ENCODE results near the gene PTCH2. TPM values are rescaled to one million over a fixed set of nuclear protein-coding genes. Genes with fewer than 3 reads are reported as not detected.
A peak's percentile ranks its signal among the peaks of the same experiment; 100 is the strongest.

The PTCH2 gene
- total RNA-seq, 5 donors from 2014 or later (not counting 1 experiment from before 2014, with no cell fraction given) = 0.89 to 2.3 (median 1.3) TPM

DNA sequence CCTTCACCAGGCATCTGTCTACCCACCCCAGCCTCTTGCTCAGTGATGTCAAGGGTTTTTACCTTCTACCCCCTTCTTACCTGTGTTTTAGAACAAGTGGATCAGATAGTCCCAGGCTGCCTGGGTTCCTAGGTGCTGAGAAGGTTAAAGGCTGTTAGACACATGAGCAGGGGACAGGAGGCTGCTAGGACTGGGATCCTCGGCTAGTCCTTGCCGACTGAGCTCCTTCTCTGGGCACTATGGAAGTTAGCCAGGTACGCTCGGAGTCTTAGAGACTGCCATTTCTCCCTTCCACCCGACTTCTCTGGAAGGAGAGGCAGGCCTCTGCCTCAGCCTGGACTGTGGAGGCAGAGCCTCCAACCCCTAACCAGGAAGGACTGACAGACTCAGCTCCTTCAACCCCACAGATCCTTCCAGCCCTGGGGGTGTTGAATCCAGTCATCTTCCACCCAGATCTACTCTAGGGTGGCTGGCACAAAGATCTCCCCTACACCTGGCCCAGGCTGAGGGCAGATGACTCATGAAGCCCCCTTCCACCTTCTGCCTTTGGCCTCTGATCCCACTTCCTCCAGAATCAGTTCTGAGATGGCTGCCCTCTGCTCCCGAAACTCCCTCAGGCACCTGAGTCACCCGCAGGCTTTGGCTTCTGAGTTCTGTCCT, 36.2 kb downstream of the PTCH2 start, which contains the start of gene DYNLT4:
Gene DYNLT4, minus strand, starts transcription at position 648 of the 660 bp plus-strand sequence. CDS start 683 bp downstream, outside the sequence.
- WGBS (ENCODE audit: insufficient coverage) = 91% methylated on average over 5 of the region's 7 CpGs
- H3K27ac Mint-ChIP-seq = peak within 1 kb of the TSS; percentile 99
- peak within 1 kb of the TSS; percentile 61 to 85 (median 68) for H3K4me3 Mint-ChIP-seq
- ATAC-seq (replicated peaks in 1 of 4) = peak; percentile 0 to 4 (median 0)
- H3K9me3 Mint-ChIP-seq = no peaks in the 10 kb centered on the region
- ChIA-PET POLR2A (interaction anchor here (0.5 to 3.9 kb wide), 3 partner anchors 12 to 168 kb away, joined by 3 to 35 read pairs (median 7); no protein-coding TSS in a partner anchor), CTCF (no interaction called here)
- Histone ChIP-seq H3K27me3 (replicated peaks in 1 of 2; ENCODE audit: control insufficient read depth in 2 of 2, extremely low read depth in 1 of 2, insufficient read depth in 2 of 2, low read length in 1 of 2) (no peaks in the 10 kb centered on the region), H3K9me3 (no peaks in the 10 kb centered on the region), H3K4me3 (ENCODE audit: control insufficient read depth in 1 of 2, extremely low read depth in 1 of 2, low read length in 1 of 2) (peak within 1 kb of the TSS; percentile 16 to 35), H3K4me1 (ENCODE audit: control insufficient read depth in 1 of 2, extremely low read depth in 1 of 2, insufficient read depth in 2 of 2, low read length in 2 of 2) (peaks cover 67 to 92% of the 10 kb centered on the region in 2 experiments), H3K36me3 (ENCODE audit: control insufficient read depth in 2 of 2, extremely low read depth in 1 of 2, insufficient read depth in 1 of 2, low read length in 1 of 2) (peaks cover 16 to 50% of the 10 kb centered on the region in 2 donors), H3K27ac (ENCODE audit: low read length) (peak within 1 kb of the TSS; percentile 98)
- DNase-seq = peak in 2 of 35 experiments; percentile 32 to 41
- H3K4me1 Mint-ChIP-seq = peaks cover 87 to 92% (median 87%) of the 10 kb centered on the region in 3 donors
- peaks cover 41% of the 10 kb centered on the region for H3K36me3 Mint-ChIP-seq
- no peaks in the 10 kb centered on the region for H3K27me3 Mint-ChIP-seq

DNA sequence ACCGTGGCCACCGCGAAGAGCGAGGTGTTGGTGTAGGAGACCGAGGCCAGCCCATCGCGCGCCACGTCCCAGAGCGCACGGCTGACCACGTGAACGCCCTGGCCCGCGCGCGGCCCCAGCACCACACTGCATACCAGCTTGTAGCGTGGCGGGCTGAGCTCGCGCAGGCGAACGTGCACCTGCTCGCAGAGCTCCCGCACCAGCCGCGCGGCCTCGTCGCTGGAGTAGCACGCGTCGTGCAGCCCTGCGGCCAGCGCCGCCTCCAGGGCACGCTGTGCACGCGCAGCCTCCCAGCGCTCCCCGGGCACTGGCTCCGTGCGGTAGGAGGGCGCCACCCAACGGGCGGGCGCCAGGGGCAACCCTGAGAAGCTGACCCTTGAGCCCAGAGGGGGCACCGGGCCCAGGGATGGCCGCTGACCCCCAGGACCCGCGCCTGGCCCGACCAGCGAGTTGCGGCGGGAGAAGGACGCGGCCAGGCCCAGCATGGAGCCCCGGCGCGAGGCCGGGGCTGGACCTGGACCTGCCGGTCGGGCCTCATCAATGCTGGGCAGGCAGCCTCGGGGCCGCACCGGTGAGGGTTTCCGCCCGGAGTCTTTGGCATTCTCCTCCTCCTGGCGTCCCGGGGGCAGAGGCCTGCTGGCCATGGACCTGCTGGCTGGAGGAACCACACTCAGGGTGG, 36.9 kb downstream of the PTCH2 start:
- DNase-seq (peak in 1 of 35 experiments; percentile 42), ATAC-seq (replicated peaks in 1 of 4) (no peak)
- H3K4me1 ChIP-seq (ENCODE audit: control insufficient read depth in 1 of 2, extremely low read depth in 1 of 2, insufficient read depth in 2 of 2, low read length in 2 of 2) = peaks cover 62 to 91% of the 10 kb centered on the region in 2 experiments
- H3K4me3 ChIP-seq (ENCODE audit: control insufficient read depth in 1 of 2, extremely low read depth in 1 of 2, low read length in 1 of 2) = no peak overlapping the region
- H3K27me3 ChIP-seq (replicated peaks in 1 of 2; ENCODE audit: control insufficient read depth in 2 of 2, extremely low read depth in 1 of 2, insufficient read depth in 2 of 2, low read length in 1 of 2) = no peaks in the 10 kb centered on the region
- peak overlapping the region; percentile 98 for H3K27ac ChIP-seq (ENCODE audit: low read length)
- 98% methylated on average over 64 of the region's 70 CpGs for WGBS (ENCODE audit: insufficient coverage)
- ChIA-PET CTCF (no interaction called here), POLR2A (interaction anchor here (0.5 to 3.9 kb wide), 4 partner anchors 12 to 168 kb away, joined by 3 to 35 read pairs (median 5); no protein-coding TSS in a partner anchor)
- Mint-ChIP-seq H3K36me3 (peaks cover 39% of the 10 kb centered on the region), H3K27ac (peak overlapping the region; percentile 99), H3K9me3 (no peaks in the 10 kb centered on the region), H3K27me3 (no peaks in the 10 kb centered on the region), H3K4me3 (peak overlapping the region in 2 of 3 donors; percentile 2 to 83), H3K4me1 (peaks cover 82 to 87% (median 84%) of the 10 kb centered on the region in 3 donors)
- peaks cover 16 to 50% of the 10 kb centered on the region in 2 donors for H3K36me3 ChIP-seq (ENCODE audit: control insufficient read depth in 2 of 2, extremely low read depth in 1 of 2, insufficient read depth in 1 of 2, low read length in 1 of 2)
- H3K9me3 ChIP-seq = no peaks in the 10 kb centered on the region

DNA sequence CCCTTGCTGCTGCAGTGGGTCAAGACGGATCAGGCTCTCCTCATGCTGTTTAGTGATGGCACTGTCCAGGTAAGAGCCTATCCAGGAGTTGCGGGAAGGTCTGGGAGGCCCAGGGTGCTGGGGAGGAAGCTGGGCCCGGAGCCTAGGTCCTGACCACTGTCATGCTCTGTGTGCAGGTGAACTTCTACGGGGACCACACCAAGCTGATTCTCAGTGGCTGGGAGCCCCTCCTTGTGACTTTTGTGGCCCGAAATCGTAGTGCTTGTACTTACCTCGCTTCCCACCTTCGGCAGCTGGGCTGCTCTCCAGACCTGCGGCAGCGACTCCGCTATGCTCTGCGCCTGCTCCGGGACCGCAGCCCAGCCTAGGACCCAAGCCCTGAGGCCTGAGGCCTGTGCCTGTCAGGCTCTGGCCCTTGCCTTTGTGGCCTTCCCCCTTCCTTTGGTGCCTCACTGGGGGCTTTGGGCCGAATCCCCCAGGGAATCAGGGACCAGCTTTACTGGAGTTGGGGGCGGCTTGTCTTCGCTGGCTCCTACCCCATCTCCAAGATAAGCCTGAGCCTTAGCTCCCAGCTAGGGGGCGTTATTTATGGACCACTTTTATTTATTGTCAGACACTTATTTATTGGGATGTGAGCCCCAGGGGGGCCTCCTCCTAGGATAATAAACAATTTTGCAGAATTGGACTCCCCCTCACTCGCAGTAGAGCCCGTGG, 37.6 kb downstream of the PTCH2 start:
- H3K27me3 Mint-ChIP-seq = no peaks in the 10 kb centered on the region
- no peaks in the 10 kb centered on the region for H3K9me3 Mint-ChIP-seq
- Histone ChIP-seq H3K36me3 (ENCODE audit: control insufficient read depth in 2 of 2, extremely low read depth in 1 of 2, insufficient read depth in 1 of 2, low read length in 1 of 2) (peaks cover 16 to 50% of the 10 kb centered on the region in 2 donors), H3K4me1 (ENCODE audit: control insufficient read depth in 1 of 2, extremely low read depth in 1 of 2, insufficient read depth in 2 of 2, low read length in 2 of 2) (peaks cover 55 to 84% of the 10 kb centered on the region in 2 experiments), H3K9me3 (no peaks in the 10 kb centered on the region), H3K4me3 (ENCODE audit: control insufficient read depth in 1 of 2, extremely low read depth in 1 of 2, low read length in 1 of 2) (no peak overlapping the region), H3K27me3 (replicated peaks in 1 of 2; ENCODE audit: control insufficient read depth in 2 of 2, extremely low read depth in 1 of 2, insufficient read depth in 2 of 2, low read length in 1 of 2) (no peaks in the 10 kb centered on the region), H3K27ac (ENCODE audit: low read length) (no peak overlapping the region)
- peak overlapping the region; percentile 92 to 93 for H3K27ac Mint-ChIP-seq
- POLR2A ChIA-PET = interaction anchor here in 1 of 2 donors (0.8 to 0.9 kb wide), 2 partner anchors 8 to 13 kb away, joined by 3 read pairs; no protein-coding TSS in a partner anchor
- peaks cover 77 to 82% (median 82%) of the 10 kb centered on the region in 3 donors for H3K4me1 Mint-ChIP-seq
- 92% methylated on average over 16 of the region's 20 CpGs for WGBS (ENCODE audit: insufficient coverage)
- H3K36me3 Mint-ChIP-seq = peaks cover 42% of the 10 kb centered on the region
- CTCF ChIA-PET = interaction anchor here in 1 of 2 donors (0.7 to 0.8 kb wide), 2 partner anchors 15 to 20 kb away, joined by 3 read pairs; no protein-coding TSS in a partner anchor
- DNase-seq (no peak), ATAC-seq (replicated peaks in 1 of 4) (no peak)
- H3K4me3 Mint-ChIP-seq = peak overlapping the region in 2 of 3 donors; percentile 22 to 83

DNA sequence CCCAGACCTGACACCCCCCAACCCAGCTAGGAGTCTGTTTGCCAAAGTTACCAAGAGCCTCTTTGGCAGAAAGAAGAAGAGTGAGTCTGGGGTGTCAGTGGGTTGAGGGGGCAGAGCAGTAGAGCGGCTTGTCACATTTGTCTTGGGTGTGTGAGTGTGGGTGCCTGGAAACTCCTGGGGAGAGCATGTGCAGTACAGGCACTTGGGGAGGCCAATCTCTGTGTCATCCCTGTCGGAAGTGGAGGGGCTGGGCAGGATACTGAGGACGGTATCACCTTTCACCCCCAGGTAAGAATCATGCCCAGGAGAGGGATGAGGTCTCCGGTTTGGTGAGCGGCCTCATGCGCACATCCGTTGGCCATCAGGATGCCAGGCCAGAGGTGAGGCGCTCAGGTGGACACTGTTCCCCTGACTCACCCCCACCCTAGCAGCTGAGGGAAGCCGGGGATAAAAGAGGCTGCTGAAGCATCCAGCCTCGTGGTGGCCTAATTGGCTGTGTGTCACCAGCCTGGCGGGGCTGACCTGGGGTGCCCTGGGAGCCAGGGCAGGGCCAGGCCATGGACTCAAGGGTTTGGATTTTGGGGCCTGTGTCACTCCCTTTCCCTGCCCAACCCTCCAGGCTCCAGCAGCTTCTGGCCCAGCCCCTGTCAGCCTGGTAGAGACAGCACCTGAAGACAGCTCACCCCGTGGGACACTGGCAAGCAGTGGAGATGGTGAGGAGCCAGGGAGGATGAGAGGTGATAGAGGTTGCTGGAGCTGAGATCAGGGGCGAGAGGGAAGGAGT, 39.5 kb downstream of the PTCH2 start:
- Mint-ChIP-seq H3K9me3 (no peaks in the 10 kb centered on the region), H3K27ac (peak overlapping the region; percentile 92 to 93), H3K4me1 (peaks cover 62 to 78% (median 71%) of the 10 kb centered on the region in 3 donors), H3K36me3 (peaks cover 42% of the 10 kb centered on the region), H3K27me3 (no peaks in the 10 kb centered on the region), H3K4me3 (peak overlapping the region; percentile 83 to 98 (median 92))
- ATAC-seq (replicated peaks in 1 of 4) (no peak), DNase-seq (no peak)
- POLR2A ChIA-PET = no interaction called here
- Histone ChIP-seq H3K36me3 (ENCODE audit: control insufficient read depth in 2 of 2, extremely low read depth in 1 of 2, insufficient read depth in 1 of 2, low read length in 1 of 2) (peaks cover 16 to 50% of the 10 kb centered on the region in 2 donors), H3K27me3 (replicated peaks in 1 of 2; ENCODE audit: control insufficient read depth in 2 of 2, extremely low read depth in 1 of 2, insufficient read depth in 2 of 2, low read length in 1 of 2) (no peaks in the 10 kb centered on the region), H3K9me3 (no peaks in the 10 kb centered on the region), H3K4me3 (ENCODE audit: control insufficient read depth in 1 of 2, extremely low read depth in 1 of 2, low read length in 1 of 2) (no peak overlapping the region), H3K4me1 (ENCODE audit: control insufficient read depth in 1 of 2, extremely low read depth in 1 of 2, insufficient read depth in 2 of 2, low read length in 2 of 2) (peaks cover 36 to 74% of the 10 kb centered on the region in 2 experiments), H3K27ac (ENCODE audit: low read length) (peak overlapping the region; percentile 63)
- CTCF ChIA-PET = no interaction called here
- 92% methylated on average over 7 of the region's 13 CpGs for WGBS (ENCODE audit: insufficient coverage)

GRCh38 chr1:44803062-44803311, 40.1 kb downstream of the PTCH2 start:
- Mint-ChIP-seq H3K4me3 (peak overlapping the region; percentile 83 to 98 (median 92)), H3K36me3 (peaks cover 42% of the 10 kb centered on the region), H3K27me3 (no peaks in the 10 kb centered on the region), H3K27ac (peak overlapping the region; percentile 92 to 93), H3K4me1 (peaks cover 57 to 76% (median 66%) of the 10 kb centered on the region in 3 donors), H3K9me3 (no peaks in the 10 kb centered on the region)
- DNase-seq (no peak), ATAC-seq (replicated peaks in 1 of 4) (no peak)
- no peaks in the 10 kb centered on the region for H3K27me3 ChIP-seq (replicated peaks in 1 of 2; ENCODE audit: control insufficient read depth in 2 of 2, extremely low read depth in 1 of 2, insufficient read depth in 2 of 2, low read length in 1 of 2)
- POLR2A ChIA-PET = interaction anchor here in 1 of 2 donors (3.5 kb wide), 1 partner anchor 15 kb away, joined by 40 read pairs; no protein-coding TSS in a partner anchor
- no peak overlapping the region for H3K4me3 ChIP-seq (ENCODE audit: control insufficient read depth in 1 of 2, extremely low read depth in 1 of 2, low read length in 1 of 2)
- peaks cover 32 to 69% of the 10 kb centered on the region in 2 experiments for H3K4me1 ChIP-seq (ENCODE audit: control insufficient read depth in 1 of 2, extremely low read depth in 1 of 2, insufficient read depth in 2 of 2, low read length in 2 of 2)
- 94% methylated on average over 8 of the region's 9 CpGs for WGBS (ENCODE audit: insufficient coverage)
- peaks cover 16 to 50% of the 10 kb centered on the region in 2 donors for H3K36me3 ChIP-seq (ENCODE audit: control insufficient read depth in 2 of 2, extremely low read depth in 1 of 2, insufficient read depth in 1 of 2, low read length in 1 of 2)
- CTCF ChIA-PET = no interaction called here
- H3K9me3 ChIP-seq = no peaks in the 10 kb centered on the region
- H3K27ac ChIP-seq (ENCODE audit: low read length) = peak overlapping the region; percentile 63
